ENCODE measurements around the gene ZNF442.
A peak's percentile ranks its signal among the peaks of the same experiment; 100 is the strongest.
"Not testable (repeated sequence)": the region's sequence is repeated elsewhere in the genome, so short reads cannot be mapped to it uniquely, and the experiment has no call there.

ZNF442 gene

DNA sequence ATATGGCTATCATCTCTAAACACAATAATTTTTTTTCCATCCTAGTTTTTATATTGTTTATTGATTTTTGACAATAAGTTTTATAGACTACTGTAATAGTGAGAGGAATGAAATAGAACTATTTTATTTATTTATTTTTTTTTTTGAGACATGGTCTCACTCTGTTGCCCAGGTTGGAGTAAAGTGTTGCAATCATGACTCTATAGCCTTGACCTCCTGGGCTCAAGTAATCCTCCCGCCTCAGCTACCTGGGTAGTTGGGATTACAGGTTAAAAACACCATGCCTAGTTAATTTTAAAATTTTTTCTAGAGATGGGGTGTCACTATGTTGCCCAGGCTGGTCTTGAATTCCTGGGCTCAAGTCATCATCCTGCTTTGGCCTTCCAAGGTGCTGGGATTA lies 8.5 kb upstream of the ZNF442 start:
- TF ChIP-seq, protein P1, sequence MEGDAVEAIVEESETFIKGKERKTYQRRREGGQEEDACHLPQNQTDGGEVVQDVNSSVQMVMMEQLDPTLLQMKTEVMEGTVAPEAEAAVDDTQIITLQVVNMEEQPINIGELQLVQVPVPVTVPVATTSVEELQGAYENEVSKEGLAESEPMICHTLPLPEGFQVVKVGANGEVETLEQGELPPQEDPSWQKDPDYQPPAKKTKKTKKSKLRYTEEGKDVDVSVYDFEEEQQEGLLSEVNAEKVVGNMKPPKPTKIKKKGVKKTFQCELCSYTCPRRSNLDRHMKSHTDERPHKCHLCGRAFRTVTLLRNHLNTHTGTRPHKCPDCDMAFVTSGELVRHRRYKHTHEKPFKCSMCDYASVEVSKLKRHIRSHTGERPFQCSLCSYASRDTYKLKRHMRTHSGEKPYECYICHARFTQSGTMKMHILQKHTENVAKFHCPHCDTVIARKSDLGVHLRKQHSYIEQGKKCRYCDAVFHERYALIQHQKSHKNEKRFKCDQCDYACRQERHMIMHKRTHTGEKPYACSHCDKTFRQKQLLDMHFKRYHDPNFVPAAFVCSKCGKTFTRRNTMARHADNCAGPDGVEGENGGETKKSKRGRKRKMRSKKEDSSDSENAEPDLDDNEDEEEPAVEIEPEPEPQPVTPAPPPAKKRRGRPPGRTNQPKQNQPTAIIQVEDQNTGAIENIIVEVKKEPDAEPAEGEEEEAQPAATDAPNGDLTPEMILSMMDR (conservative IDR thresholded peaks at IDR 0.05; ENCODE audit: low read length): no peak
- no peak overlapping the region for H3K4me3 ChIP-seq (ENCODE audit: low read length)
- DNase-seq (ENCODE audit: low read depth): no peak

- TF ChIP-seq, protein P1 (conservative IDR thresholded peaks at IDR 0.05; ENCODE audit: low read length): no peak
- peak; percentile 28 for DNase-seq (ENCODE audit: low read depth)
- peak overlapping the region; percentile 84 for H3K4me3 ChIP-seq (ENCODE audit: low read length)
Observed at GRCh38 chr19:12364391-12365235, 870 bp downstream of the ZNF442 start.

DNA sequence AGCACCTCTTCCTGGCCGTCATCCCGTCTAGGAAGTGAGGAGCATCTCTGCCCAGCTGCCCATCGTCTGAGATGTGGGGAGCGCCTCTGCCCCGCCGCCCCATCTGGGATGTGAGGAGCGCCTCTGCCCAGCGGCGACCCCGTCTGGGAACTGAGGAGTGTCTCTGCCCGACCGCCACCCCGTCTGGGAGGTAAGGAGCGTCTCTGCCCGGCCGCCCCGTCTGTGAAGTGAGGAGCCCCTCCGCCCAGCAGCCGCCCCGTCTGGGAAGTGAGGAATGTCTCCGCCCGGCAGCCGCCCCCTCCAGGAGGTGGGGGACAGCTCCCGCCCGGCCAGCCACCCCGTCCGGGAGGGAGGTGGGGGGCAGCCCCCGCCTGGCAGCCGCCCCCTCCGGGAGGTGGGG lies 3.2 kb downstream of the ZNF442 start:
- not testable (repeated sequence) for DNase-seq (ENCODE audit: low read depth); H3K4me3 ChIP-seq (ENCODE audit: low read length)

- TF ChIP-seq, protein P1 (conservative IDR thresholded peaks at IDR 0.05; ENCODE audit: low read length): no peak
- H3K4me3 ChIP-seq (ENCODE audit: low read length): no peak overlapping the region
- DNase-seq (ENCODE audit: low read depth): no peak
Observed at GRCh38 chr19:12353375-12353774, 12.1 kb downstream of the ZNF442 start.

GRCh38 chr19:12350890-12351197 lies 14.6 kb downstream of the ZNF442 start:
- no peak overlapping the region for H3K4me3 ChIP-seq (ENCODE audit: low read length)
- DNase-seq (ENCODE audit: low read depth): no peak
- TF ChIP-seq, protein P1 (conservative IDR thresholded peaks at IDR 0.05; ENCODE audit: low read length): no peak

- TF ChIP-seq, protein P1 (conservative IDR thresholded peaks at IDR 0.05; ENCODE audit: low read length): no peak
- no peak for DNase-seq (ENCODE audit: low read depth)
- no peak overlapping the region for H3K4me3 ChIP-seq (ENCODE audit: low read length)
Observed at GRCh38 chr19:12350185-12350889, 15.1 kb downstream of the ZNF442 start.

DNA sequence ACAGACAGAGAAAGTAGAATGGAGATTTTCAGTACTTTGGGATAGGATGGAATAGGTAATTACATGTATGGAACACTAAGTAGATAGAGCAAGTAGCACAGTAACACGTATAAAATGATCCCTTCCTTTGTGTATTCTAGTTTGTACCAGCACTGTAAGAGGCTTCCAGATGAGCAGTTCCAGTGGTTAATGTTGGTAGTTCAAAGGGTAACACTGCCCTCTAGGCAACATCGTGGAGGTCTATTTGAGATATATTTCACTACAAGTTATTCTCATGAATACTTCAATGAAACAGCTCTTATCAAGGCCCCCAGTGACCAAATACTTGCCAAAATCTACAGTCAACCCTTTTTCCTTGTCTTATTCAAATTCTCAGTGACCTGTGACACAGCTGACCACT lies 18.6 kb downstream of the ZNF442 start:
- no peak for DNase-seq (ENCODE audit: low read depth)
- no peak overlapping the region for H3K4me3 ChIP-seq (ENCODE audit: low read length)
- TF ChIP-seq, protein P1 (conservative IDR thresholded peaks at IDR 0.05; ENCODE audit: low read length): no peak

All from AG10803 (cell line).